H1 (cell line): ENCODE data around the gene SH2B3.

Experiments
- EGR1 ChIP-seq: IDR thresholded peaks from 2 replicates; pipeline ENCODE4 v1.6.1; 2011; ENCODE audit warnings: low read depth, low read length, borderline replicate concordance
- EZH2 ChIP-seq: fragments of 200-600 bp; sonication (generic); IDR thresholded peaks from 2 replicates; pipeline ENCODE4 v1.7.1; 2012; ENCODE audit warnings: low read depth, mild to moderate bottlenecking, moderate library complexity, low read length, inconsistent platforms; ENCODE audit not compliant: severe bottlenecking
- HDAC6 ChIP-seq: IDR thresholded peaks from one replicate; pipeline ENCODE4 v1.7.1; 2012; ENCODE audit warnings: low read depth, mild to moderate bottlenecking, inconsistent platforms, low read length, moderate library complexity
- ZNF274 ChIP-seq: IDR thresholded peaks from 2 replicates; pipeline ENCODE4 v1.7.0; 2012; ENCODE audit warnings: low read length, borderline replicate concordance; ENCODE audit errors: extremely low read depth

DNA sequence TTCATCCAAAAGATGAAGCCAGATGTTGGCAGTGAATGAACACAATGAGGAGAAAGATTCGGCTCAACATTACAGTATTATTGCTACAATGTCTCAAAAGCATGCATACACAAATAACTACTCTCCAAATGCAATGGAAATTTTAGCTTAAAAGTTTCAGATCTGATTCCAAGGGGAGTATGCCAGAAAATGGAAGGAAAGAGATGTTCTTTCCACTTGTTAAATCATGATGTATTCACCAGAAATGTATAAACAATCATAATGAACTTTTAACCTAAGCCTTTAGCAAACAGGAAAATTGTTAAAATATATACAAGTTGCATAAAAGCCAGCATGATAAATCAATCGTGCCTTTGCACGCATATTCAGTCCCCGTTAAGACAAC is 62.1 kb downstream of the SH2B3 start:
- TF ChIP-seq HDAC6: no peak
- TF ChIP-seq EGR1: no peak
- no peak for TF ChIP-seq ZNF274
- no peak for TF ChIP-seq EZH2
